T-helper 1 cell (primary cell): Measurements from ENCODE around the gene KCNIP1.

ENCODE experiments used
- DNase-seq, 5 donors: peaks; one replicate each; pipeline ENCODE4 v3.0.0-alpha.2; 2012 to 2020

KCNIP1 gene

DNA sequence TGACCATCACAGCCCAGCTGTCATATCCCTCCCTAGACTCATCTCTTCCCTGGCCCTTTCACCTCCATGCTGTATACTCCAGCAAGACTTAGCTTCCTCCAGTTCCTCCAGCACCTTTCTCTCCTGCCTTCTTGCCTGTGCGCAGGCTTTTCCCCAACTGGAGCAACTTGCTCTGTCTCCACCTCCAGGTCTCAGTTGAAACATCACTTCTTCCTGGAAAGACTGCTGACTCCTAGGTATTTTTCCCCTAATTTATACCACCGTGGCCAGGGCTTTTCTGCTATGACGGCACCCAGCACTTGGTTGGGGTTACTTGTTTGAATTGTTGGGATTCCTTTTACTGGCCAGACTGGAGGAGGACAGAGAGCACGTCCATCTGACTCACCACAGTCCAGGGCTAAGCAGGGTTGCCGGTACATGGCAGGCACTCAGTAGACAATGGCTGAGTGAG lies 67.5 kb downstream of the KCNIP1 start:
- no peak for DNase-seq

DNA sequence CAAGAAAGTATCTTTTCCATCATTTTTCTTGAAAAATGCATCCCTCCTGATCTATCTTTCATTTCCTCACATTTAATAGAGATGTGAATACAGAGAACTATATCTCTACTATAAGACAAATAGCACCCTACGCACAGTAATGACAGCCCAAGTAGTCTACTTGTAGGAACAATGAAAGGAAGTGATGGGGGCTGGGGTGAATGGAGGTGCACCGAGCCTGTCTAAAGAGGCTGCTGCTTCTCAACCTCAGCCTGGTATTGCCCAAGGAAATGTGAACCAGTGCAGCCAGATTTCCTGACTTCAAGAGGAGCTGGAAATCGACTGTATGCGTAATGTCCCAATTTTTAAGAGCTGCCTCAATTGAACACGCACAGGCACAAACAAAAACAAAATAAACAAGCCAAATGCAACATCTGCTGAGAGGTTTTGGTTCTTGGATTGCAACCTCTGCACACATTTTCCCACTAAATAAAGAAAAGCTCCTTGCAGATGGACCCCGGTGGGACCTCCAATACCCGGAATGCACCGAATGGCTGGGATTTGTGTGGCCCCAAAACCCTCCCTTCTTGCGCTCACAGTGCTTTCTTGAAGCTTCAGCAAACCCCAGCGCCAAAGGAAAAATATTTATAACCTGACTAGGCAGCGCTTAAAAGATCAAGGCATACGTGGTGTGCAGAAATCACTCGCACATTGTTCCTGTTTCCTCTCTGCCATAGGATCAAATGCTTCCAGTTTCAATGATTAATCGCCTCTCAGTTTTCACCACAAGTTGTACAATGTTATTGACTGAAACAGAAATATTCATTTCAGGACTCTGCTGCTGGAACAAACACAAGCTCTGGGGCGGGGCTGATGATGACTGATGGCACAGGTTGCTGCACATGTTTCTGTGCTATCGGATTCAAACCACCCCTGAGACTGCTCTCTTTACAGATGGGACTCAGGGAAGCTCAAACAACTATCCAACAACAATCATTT lies 68.3 kb downstream of the KCNIP1 start:
- DNase-seq, result peak in 1 of 5 donors; percentile 69

DNA sequence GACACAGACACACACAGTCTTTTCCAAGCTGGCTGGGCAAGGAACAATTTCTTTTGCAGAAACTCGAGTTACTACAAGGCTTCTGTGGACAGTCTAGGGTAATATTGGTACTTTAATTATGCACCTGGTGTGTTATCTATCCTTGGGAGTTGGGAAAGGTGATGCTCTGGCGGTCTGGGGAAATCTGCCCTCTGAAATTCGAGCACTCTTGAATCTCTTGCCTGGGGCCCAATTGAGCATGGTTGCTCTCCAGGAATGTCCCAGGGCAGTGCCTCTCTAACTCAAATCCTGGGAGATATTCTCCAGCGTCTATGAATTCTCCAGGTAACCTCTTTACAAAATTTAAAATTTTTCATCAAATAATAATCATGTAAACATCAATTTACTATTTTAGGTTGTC lies 69.3 kb downstream of the KCNIP1 start:
- DNase-seq, result no peak

DNA sequence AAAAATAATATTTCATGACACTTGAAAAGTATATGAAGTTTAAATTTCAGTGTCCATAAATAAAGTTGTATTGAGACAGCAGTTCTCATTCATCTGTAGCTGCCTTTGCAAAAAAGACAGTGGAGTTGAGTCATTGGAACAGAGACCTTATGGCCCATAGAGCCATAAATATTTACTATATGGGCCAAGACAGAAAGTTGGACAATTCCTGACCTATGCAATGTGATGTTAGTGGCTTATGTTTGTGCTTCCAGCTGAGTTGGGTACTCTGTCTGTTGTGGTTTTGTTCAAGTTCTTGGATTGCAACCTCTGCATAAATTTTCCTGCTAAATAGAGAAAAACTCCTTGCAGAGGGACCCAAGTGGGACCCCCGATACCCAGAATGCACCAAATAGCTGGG lies 69.8 kb downstream of the KCNIP1 start:
- DNase-seq, result no peak

DNA sequence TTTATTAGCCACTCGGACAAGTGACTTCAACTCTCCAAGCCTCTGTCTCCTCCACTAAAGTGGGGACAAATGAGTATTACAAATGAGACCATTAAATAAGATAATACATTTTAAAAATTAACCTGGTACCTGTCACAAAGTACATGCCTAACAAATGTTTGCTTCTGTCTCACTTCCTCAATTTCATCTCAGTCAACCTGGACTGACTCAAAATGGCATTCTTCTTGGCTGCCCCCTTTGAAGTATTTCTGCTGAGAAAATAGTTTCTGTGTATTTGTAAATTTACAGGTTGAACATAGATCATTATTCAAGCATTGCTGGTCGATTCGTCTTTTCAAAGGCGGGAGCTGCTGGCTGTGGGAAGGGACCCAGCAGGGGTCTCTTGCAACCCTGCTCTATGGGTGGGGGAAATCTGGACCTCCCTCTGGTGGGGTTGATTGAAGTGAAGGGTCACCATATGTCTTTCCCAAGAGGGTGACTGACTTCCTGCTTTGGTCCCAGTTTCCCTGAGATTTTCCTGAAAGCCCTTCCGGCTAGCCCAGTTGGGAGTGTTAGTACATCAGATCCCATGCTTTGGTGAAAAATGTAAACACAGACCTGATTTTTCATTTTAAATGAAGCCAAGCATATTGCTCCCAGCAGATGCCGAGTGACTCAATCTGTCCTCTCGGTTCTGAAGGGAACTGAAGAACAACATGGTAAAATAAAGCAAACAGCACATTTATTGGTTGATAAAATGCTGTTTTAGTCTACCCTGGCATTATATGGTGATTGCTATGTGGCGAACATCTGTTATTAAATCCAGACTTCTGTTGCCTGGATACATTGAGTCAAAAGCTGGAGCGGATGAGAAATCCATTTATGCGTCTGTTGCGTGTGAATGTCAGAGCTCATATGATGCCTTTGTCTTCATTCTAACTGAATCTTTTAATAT lies 73.0 kb downstream of the KCNIP1 start:
- no peak for DNase-seq

DNA sequence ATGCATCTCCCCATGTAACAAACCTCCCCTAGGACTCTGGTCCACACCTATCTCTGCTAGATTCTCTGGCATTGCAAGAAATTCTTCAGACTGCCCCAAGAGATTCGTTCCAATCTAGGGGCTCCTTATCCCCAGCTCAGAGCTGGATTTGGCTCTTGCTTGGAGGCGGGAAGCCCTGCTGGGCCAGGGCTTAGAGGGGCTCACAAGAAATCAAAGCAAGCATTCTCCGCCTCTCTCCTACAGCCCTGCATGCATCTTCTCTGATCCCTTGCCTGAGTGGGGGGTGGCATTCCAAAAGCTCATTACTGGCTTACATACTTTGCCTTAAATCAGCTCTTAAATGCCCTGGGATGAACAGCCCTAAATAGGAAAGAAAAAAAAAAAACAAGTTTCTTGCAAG lies 75.8 kb downstream of the KCNIP1 start:
- no peak for DNase-seq

DNA sequence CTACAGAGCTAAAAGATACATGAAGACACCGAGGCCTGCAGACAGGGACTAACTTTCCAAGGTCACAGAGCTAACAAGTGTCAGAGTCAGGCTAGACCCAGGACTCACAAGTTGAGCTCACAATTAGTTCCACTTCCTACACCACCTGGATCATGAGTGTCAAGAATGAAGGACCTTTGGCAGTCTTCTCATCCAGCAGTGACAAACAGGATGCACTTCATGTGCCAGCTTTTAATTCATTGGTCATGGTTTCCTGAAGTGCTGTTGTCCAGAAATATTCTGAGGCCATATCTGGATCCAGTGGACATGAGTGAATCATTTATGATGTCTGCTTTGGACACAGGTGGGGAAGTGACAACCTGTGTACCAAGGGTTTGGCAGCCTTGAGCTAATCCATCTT lies 77.4 kb downstream of the KCNIP1 start:
- DNase-seq, result no peak

DNA sequence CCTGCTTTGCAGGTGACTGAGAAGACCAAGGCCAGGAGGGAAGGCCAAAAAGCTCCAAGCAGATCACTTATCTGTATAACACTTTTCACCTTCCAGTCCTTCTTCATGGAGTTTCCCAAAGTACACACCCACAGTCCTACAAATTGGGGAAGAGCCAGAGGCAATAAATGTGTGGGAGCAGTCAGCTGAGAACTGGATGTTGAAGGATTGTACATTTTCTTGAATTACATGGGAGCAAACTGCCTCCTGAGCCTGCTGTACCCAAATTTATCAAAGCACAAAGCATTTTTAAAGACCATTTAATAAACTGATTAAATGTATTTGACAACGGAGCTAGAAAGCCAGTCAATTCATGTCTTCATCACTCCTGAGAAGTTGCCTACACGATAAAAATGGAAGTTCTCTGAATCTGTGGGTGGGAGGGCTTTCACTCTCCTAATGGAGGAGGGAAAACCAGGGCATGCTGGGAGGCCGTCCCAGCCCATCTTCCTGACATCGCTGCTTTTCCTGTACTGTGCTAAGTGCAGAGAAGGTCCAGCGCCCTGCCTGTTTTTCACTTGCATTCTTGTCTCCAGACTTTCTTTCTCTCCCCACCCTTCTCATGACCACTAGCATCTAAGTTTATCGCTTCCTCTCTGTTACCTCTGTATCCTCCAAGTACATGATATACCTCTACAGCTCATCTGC lies 79.0 kb downstream of the KCNIP1 start:
- no peak for DNase-seq

DNA sequence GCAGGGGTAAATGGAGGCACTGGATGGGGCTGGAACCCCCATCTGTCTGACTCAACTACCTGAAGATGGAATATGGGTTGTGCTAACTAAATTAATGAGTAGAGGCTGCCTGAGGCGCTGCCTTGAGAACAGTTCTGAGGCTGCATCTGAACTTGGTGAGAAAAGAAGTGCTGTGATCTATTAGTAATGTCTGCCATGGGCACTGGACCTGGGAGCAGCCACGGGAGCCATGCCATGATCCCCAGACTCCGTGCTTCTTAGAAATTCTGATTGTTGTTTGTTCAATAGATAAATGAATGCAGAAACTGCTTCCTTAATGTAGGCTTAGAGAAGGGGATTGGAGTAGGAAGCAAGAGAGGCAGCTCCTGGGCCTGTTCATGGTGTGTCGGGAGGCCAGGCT lies 80.2 kb downstream of the KCNIP1 start:
- DNase-seq, result no peak

DNA sequence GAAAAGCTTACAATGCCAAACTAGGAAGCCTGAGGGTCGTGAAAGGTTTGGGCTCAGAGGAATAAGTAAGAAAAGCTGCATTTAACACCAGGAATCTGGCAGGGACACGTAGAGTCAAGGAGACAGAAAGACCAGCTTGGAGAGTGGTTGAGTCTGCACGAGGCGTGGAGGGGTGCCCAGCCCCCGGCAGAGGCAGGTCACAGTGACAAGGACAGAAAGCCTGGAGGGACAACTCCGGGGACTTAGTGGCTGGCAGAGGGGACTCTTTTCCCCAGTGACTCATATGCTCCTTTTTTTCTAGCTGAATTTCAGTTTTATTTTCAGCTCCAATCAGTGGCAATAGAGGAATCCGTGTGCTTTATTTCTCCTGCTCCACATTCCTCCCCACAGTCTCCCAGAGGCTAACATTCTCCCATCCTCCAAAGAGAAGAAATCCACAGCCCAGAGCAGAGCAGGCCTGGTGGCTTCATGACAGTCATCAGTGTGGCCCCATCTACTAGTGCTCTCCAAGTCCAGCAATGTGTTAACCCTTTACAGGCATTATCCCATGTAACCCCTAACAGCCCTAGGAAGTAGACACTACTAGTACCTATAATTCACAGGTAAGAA lies 80.7 kb downstream of the KCNIP1 start:
- no peak for DNase-seq

DNA sequence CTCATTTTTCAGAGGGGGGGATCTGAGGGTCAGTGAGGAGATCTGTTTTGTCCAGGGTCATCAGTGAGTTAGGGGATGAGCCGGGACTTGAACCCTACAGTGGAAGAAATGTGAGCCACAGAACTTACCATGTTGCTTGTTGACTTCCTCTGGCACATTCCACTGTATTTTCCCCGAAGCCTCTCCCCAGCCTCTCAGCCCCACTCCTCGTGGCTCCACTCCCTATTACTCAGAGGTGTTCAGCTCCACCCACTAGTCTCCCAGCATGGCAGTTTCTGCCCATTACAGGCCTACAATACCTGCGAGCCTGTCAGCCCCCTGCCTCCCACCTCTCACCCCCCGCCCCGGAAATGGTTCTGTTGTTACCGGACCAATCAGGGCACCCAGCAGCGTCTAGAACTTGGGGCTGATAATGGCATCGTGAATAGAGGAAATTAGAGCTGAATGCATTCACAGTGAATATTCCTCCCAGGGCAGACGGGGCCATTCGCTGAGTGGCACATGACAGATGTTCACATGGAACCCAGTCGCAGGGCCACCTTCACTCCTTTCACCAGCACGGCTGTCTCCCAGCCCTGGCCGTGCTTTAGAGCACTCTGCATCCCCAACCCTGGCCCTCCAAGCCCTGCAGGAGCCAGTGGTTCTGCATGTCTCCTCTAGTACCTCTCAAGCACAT lies 81.6 kb downstream of the KCNIP1 start:
- DNase-seq, result no peak

DNA sequence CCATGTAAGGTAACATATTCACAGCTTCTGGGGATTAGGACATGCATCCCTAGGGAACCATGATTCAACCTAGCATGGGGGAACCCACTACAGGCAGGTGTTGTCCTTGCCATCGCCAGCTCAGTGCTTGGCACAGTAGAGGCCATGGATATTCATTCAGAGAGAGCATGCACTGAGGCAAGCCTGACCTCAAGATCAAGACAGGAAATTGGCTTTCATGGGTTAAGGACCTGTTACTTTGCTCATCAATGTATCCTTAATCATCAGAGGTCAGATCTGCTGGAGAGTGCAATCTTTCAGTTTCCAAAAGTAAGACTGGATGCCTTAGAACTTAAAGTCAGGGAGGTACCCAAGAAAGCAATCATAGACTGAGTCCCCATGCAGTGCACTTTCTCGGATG lies 84.0 kb downstream of the KCNIP1 start:
- DNase-seq, result no peak

DNA sequence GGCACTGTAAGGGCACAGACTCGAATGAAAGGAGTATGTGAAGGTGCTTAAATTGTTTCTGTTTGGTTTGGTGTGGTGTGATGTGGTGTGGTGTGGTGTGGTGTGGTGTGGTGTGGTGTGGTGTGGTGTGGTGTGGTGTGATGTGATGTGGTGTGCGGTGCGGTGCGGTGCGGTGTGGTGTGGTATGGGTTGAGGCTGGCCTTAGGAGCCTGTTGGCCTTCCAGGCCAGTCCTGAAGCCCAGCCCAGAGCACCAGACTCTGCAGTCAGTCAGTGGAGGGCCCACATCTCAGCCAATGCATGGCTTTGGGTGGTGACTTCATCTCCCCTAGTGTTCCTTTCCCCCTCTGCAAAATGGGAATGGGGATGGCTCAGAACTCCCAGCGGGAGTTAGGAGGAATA lies 85.8 kb downstream of the KCNIP1 start:
- no peak for DNase-seq

DNA sequence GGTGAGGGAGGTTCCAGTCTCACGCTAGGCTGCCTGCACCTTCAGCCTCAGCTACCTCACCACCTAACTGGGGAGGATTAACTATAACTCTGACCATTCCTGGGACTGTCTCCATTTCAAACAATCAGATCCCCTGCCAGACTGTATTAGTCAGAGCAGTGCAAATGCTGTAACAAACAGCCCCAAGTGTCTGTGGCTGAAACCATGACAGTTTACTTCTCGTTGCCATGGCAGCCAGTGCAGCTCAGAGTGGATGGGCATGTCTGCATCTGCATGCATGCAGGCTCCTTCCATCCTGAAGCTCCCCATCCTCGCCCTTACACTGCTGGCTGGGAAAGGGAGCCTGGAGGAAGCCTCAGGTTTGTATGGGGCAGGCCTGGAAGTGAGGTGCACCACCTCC lies 86.7 kb downstream of the KCNIP1 start:
- DNase-seq, result no peak

DNA sequence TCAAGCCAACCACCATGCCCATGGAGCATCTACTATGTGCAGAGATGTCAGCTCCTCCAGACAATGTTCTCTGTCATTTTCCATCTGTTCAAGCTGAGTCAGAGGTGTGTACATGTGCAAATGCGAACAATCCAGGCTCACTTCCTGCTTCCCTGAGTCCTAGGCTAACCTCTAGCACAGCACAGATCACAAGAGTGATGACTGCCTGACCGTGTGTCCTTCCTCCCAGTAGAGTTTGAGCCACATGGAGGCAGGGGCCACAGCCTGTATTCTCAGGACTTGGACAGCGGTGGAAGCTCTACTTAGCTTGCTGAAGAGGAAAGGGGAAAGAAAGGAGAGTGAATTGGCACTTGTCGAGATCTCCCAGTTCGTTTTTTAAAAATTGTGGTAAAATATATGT lies 87.2 kb downstream of the KCNIP1 start:
- no peak for DNase-seq

DNA sequence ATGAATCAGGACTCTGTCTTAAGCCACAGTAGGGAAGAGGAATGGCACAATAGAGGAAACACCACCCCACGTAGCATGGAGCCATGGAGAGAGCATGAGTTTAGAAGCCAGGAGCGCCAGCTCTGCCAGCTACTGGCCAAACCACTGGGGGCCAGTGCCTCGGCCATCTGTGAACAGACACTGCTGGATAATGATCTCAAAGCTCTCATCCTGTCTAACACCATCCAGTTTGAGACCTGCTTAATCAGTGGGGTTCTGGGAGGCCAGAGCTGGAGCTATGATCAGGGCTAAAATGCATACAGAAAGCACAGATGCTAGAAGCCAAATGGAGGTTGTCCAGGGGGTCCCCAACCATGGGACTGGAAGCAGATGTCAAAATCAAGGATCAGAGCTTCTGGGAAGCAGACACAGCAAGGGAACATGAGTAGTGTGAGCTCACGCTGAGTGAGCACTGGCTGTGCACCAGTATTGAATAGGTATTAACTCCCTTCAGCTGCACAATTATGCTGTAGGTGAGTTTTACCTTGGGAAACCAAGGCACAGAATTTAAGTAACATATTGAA lies 92.7 kb downstream of the KCNIP1 start:
- DNase-seq, result no peak

DNA sequence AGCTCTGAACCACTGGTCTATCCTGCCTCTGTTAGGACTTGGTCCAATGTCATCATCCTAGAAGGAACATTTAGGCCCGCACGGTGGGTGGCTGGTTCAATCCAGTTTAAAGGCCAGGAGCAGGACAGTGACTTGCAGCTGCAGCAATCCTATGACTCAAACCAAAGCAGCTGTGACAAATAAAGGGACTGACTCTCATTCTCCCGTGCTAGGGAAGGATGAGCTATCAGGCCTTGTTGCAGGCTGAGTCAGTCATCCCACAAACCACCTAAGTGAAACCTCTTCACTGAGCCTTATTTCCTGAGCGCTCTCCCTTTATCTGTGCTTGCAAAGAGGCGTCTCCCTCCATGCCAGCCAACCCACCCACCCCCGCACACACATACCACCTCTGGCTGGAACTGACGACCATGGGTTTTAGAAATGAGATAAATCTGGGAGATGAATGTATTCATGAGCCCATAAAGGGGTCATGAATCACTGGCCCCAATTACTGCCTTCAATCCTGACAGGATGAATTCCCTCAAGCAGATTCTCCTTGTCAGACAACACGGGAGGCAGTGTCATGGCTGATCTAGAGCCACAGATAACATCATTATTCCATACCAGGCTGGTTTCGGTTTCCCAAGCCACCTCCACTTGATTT lies 93.4 kb downstream of the KCNIP1 start:
- DNase-seq, result peak in 1 of 5 donors; percentile 56

DNA sequence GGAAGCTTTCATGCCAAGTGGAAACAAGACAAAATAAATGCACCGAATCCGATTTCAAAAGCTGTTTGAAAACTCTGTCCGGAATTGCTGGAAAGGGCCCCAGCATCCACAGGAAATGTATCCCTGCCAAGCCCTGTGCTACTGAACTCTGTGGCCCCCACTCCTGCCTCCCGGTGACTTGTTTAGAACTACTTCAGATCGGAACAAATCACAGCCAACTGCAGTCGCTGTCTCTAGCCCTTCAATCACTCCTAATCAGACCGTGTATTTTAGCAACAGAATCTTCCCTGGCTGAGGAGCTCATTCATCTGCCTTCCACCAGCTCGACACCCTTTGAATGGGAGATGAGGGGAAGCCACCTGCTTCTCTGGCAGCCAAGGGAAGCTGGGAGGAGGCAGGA lies 94.1 kb downstream of the KCNIP1 start:
- no peak for DNase-seq

DNA sequence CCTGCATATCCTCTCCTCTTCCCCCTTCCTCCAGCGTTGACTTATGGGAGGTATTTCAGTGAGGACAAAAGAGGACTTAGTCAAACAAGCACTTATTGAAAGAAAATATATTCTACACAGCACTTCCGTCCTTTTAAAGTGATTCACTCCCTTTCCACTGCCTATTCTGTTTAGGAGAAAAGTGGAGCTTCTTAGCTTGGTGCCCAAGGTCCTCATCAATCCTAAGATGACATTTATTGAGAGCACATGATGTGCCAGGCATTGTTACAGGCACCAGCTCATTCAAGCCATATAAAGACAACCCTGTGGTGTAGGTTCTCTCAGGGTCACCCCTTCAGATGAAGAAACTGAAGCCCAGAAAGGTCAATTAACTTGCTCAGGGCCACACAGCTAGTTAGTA lies 95.9 kb downstream of the KCNIP1 start:
- no peak for DNase-seq

DNA sequence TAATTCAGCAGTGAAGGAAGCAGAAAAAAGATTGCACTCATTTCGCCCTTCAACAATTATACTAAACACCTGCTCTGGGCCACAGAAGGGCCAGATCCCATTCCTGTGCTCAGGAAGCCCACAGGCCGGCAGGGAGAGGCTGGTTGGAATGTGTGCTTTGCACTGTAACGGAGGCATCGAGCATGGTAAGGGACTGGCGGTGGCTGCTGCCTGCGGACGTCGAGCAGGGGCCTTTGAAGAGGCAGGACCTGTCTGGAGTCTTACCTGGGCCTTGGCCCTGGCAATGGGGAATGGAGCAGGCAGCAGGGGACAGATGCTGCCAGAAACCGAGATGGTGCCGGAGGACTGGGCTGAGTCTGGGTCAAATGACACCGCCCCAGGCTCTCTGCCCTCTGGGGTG lies 97.8 kb downstream of the KCNIP1 start:
- DNase-seq, result no peak

DNA sequence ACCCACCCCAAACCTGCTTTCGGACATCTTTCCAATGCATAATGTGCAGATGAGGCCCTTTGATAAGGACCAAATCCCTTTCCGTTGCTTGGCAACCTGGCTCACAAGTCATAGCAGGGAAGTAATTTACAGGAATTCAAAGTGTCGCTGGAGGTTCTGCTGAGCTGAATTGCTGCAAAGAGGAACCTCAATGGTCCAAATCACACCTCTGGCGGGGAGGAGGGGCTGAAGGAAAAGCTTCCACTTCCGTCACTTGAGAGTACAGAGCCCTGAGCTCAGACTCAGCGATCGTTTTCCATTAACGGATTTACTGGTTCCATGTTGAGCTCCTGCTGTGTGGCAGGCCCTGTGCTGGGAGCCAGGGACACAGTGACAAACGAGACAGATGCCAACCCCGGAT lies 99.3 kb downstream of the KCNIP1 start:
- no peak for DNase-seq
